Peyer's patch (tissue), 4 donors: Measurements from ENCODE around the gene SEZ6. TPM values are rescaled to one million over a fixed set of nuclear protein-coding genes. Genes with fewer than 3 reads are reported as not detected.

Experiments
- DNase-seq, 3 donors: peaks; one replicate each; pipeline ENCODE4 v3.0.0-alpha.2; 2017 to 2019
- H3K27ac ChIP-seq, 4 donors: fragments of 200-600 bp; sonication (generic); one replicate each; pipeline ENCODE4 v1.5.1; 2016 to 2019
- H3K27me3 ChIP-seq, 2 donors: fragments of 200-600 bp; sonication (generic); one replicate each; pipeline ENCODE4 v1.5.1; 2019
- H3K36me3 ChIP-seq, 3 donors: fragments of 200-600 bp; sonication (generic); one replicate each; pipeline ENCODE4 v1.5.1; 2016 to 2019
- H3K4me1 ChIP-seq, 4 donors: fragments of 200-600 bp; sonication (generic); one replicate each; pipeline ENCODE4 v1.5.1; 2016 to 2019
- H3K4me3 ChIP-seq, 4 donors: fragments of 200-600 bp; sonication (generic); 1 replicate in 3 of 4; 2 replicates in 1 of 4; pipeline ENCODE4 v1.5.1; 2016 to 2019; ENCODE audit warnings: mild to moderate bottlenecking in 1 of 4
- H3K9me3 ChIP-seq, 4 donors: fragments of 200-600 bp; sonication (generic); one replicate each; pipeline ENCODE4 v1.5.1; 2016 to 2019; ENCODE audit warnings: mild to moderate bottlenecking in 1 of 4
- CTCF ChIP-seq, 6 experiments: fragments of 450-650 bp in 4 of 6; fragments of 200-600 bp in 2 of 6; sonication (generic) in 1 of 6; IDR thresholded peaks; one replicate each; pipeline ENCODE4 v1.5.1; 2017 to 2019; ENCODE audit warnings: antibody characterized with exemption in 6 of 6, mild to moderate bottlenecking in 3 of 6, moderate library complexity in 1 of 6
- POLR2A ChIP-seq, 2 donors: fragments of 450-650 bp; IDR thresholded peaks; one replicate each; pipeline ENCODE4 v1.5.1; 2017; ENCODE audit warnings: antibody characterized with exemption in 2 of 2, mild to moderate bottlenecking in 2 of 2, moderate library complexity in 2 of 2
- total RNA-seq, 4 donors: library from RNA; depleted of rRNA; stranded (reverse); fragments of >200 nt; gene quantifications; one replicate each; pipeline ENCODE4 v1.1.0, GENCODE V29; 2016

SEZ6 gene
- total RNA-seq, 4 donors from 2014 or later = 0.66 to 1.1 TPM; not detected in 2

DNA sequence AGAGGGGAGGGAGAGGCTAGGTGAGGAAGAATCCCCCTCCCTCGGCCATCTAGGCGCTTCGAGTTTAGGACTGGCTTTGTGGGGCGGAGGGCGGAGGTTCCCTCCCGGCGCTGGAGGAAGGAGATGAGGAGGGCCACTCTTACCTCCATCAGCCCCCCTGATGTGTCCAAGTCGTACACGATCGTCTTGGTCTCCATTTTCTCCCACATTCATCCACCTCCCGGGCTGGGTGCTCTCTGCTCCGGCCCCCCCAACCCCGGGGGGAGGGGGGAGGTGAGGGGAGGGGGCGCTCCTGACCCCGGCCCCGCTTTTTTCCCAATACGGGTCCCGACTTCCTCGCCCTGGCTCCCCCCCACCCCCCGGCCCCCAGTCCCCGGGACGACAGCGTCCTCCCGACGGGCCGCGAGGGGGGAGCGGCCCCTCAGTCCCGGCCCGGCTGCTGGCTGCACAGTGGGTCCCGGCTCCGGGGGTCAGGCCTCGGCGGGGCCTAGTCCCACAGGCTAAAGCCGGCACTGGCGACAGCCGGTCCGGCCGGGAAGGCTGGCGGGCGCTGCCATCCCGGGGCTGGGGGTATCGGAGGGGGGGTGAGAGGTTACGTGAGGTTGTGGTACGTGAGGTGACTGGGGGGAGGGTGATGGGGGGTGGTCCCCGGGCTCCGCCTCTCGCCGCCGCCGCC is 54.9 kb downstream of the SEZ6 start:
- Histone ChIP-seq H3K4me3 (peak overlapping the region; percentile 78 to 93 (median 87)), H3K27ac (peak overlapping the region; percentile 91 to 99 (median 97)), H3K27me3 (no peaks in the 10 kb centered on the region), H3K9me3 (no peaks in the 10 kb centered on the region), H3K4me1 (peaks cover 0 to 31% (median 7%) of the 10 kb centered on the region in 4 donors), H3K36me3 (peaks cover 0 to 3% (median 0%) of the 10 kb centered on the region in 3 donors)
- TF ChIP-seq CTCF (IDR thresholded peaks at IDR 0.05) (no peak), POLR2A (IDR thresholded peaks at IDR 0.05) (peak in 1 of 2 donors; percentile 2)
- no peak for DNase-seq

GRCh38 chr17:28950017-28950751 is 55.6 kb downstream of the SEZ6 start:
- Histone ChIP-seq H3K36me3 (peaks cover 0 to 3% (median 0%) of the 10 kb centered on the region in 3 donors), H3K27ac (peak overlapping the region; percentile 91 to 99 (median 97)), H3K4me3 (peak overlapping the region; percentile 78 to 93 (median 87)), H3K9me3 (no peaks in the 10 kb centered on the region), H3K27me3 (no peaks in the 10 kb centered on the region), H3K4me1 (peaks cover 0 to 39% (median 8%) of the 10 kb centered on the region in 4 donors)
- no peak for TF ChIP-seq POLR2A (IDR thresholded peaks at IDR 0.05)
- no peak for TF ChIP-seq CTCF (IDR thresholded peaks at IDR 0.05)
- peak; percentile 61 to 82 (median 67) for DNase-seq

DNA sequence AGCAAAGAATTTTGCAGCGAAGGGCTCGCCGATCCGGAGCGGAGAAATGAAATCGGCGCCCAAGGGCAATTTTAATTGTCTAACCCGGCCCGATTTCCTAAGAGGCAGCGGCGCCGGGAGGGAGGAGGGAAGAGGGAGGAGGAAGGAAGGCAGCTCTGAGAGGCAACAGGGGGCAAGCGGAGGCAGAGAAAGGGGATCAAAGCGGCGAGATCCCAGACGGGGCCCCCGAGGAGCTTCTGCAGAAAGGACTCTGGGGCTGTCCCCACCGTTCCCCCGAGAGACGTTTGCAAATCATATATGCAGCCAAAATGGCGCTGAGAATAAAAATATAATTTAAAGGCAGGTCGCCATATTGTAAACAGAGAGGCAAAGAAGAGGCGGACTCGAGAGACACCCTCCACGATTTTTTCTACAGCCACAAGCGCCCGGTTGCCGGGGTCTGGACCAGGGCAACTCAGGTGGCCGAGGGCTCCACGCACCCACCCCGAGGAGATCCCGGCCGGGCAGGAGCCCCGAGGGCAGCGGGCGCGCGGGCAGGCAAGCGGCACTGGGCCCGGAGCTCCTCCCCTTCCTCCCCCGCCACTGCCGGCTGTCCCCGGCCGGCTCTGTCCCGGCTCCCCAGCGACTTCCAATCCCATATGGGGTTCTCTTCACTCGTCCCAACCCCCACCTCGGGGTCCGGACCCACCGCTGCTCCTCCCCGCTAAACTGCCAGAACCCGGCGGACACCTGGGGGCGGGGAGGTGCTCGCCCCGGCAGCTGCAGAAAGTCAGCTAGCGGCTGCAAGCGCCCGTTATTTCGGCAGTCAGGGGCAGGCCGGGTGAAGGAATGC is 56.4 kb downstream of the SEZ6 start:
- Histone ChIP-seq H3K27me3 (no peaks in the 10 kb centered on the region), H3K27ac (peak overlapping the region; percentile 91 to 99 (median 97)), H3K4me1 (peaks cover 0 to 44% (median 9%) of the 10 kb centered on the region in 4 donors), H3K4me3 (peak overlapping the region; percentile 78 to 93 (median 87)), H3K36me3 (peaks cover 0 to 3% (median 0%) of the 10 kb centered on the region in 3 donors), H3K9me3 (no peaks in the 10 kb centered on the region)
- TF ChIP-seq CTCF (IDR thresholded peaks at IDR 0.05) = no peak
- TF ChIP-seq POLR2A (IDR thresholded peaks at IDR 0.05) = peak in 1 of 2 donors; percentile 27
- DNase-seq = peak; percentile 63 to 81 (median 81)

GRCh38 chr17:28948873-28949184 is 57.0 kb downstream of the SEZ6 start:
- peak overlapping the region; percentile 91 to 99 (median 97) for H3K27ac ChIP-seq
- H3K9me3 ChIP-seq = no peaks in the 10 kb centered on the region
- DNase-seq = peak in 1 of 3 donors; percentile 30
- H3K27me3 ChIP-seq = no peaks in the 10 kb centered on the region
- no peak for TF ChIP-seq POLR2A (IDR thresholded peaks at IDR 0.05)
- TF ChIP-seq CTCF (IDR thresholded peaks at IDR 0.05) = no peak
- peak overlapping the region; percentile 78 to 93 (median 87) for H3K4me3 ChIP-seq
- H3K4me1 ChIP-seq = peaks cover 0 to 44% (median 9%) of the 10 kb centered on the region in 4 donors
- H3K36me3 ChIP-seq = peaks cover 0 to 3% (median 0%) of the 10 kb centered on the region in 3 donors

- no peak for DNase-seq
- TF ChIP-seq POLR2A (IDR thresholded peaks at IDR 0.05) = no peak
- no peak for TF ChIP-seq CTCF (IDR thresholded peaks at IDR 0.05)
- peaks cover 0 to 44% (median 9%) of the 10 kb centered on the region in 4 donors for H3K4me1 ChIP-seq
- peaks cover 0 to 3% (median 0%) of the 10 kb centered on the region in 3 donors for H3K36me3 ChIP-seq
- H3K4me3 ChIP-seq = peak overlapping the region; percentile 78 to 93 (median 87)
- H3K27ac ChIP-seq = peak overlapping the region; percentile 91 to 99 (median 97)
- no peaks in the 10 kb centered on the region for H3K27me3 ChIP-seq
- H3K9me3 ChIP-seq = no peaks in the 10 kb centered on the region
These were observed 57.5 kb downstream of the SEZ6 start for GRCh38 chr17:28948342-28948741.
